Brain microvascular endothelial cell (primary cell): ENCODE results near the gene PHACTR3.

Experiments used
- DNase-seq: peaks from one replicate; pipeline ENCODE4 v3.0.0-alpha.2; 2020
- H3K27ac ChIP-seq: fragments of 250-450 bp; sonication (Bioruptor Pico); 2 replicates; pipeline ENCODE4 v1.5.1; 2020; ENCODE audit warnings: mild to moderate bottlenecking, moderate library complexity
- H3K27me3 ChIP-seq: fragments of 250-450 bp; sonication (Bioruptor Pico); replicated peaks from 2 replicates; pipeline ENCODE4 v1.5.1; 2020; ENCODE audit warnings: mild to moderate bottlenecking
- H3K36me3 ChIP-seq: fragments of 250-450 bp; sonication (Bioruptor Pico); replicated peaks from 2 replicates; pipeline ENCODE4 v1.5.1; 2020; ENCODE audit warnings: mild to moderate bottlenecking
- H3K4me3 ChIP-seq: 2 replicates; pipeline ENCODE4 v1.5.1; 2011; ENCODE audit warnings: low read depth, mild to moderate bottlenecking, control low read depth, low read length, moderate library complexity
- CTCF ChIP-seq: IDR thresholded peaks from 2 replicates; pipeline ENCODE4 v1.5.1; 2011; ENCODE audit warnings: low read depth, mild to moderate bottlenecking, moderate library complexity, low read length, control low read depth, inconsistent platforms; ENCODE audit errors: missing control alignments
- in situ Hi-C: cut with HindIII; loops from 2 replicates; pipeline ENCODE4 v1.10.0; 2017; ENCODE audit warnings: low sequenced_read_pairs, low pct_ligation_motif_present

Gene PHACTR3

DNA sequence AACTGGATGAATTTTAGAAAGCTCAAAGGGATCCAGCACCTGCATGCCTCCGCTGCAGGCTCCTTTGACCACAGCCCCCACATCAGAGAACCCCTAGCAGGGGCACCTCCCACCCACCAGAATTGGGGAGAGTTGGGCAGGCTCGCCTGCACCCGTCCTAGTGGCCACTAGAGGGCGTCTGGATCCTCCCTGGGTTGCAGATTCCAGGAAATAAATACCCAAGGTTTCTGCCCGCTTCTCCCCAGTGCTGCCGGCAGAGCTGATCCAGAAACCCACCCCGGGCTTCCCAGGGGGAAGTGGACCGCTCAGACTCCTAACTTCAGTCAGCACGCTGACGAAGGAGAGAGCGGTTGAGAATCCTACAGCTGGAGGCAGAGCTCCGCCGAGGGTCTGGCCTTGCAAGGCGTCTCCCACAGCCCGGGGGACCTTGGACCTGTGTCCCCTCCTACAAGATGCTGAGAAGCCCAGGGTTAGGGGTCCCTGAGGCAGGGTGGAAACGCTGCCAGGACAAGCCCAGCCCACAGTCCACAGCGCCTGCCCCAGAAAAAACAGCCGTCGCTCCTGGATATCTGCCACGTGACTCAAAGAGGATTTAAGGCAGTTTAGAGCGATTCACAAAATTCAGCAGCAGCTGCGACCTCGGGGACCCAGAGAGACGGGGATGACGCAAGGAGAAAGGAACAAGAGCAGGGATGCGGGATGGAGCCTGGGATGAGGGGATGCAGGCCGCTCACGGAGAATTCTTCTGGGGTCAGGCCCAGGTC lies 32.6 kb upstream of the PHACTR3 start:
- Histone ChIP-seq H3K36me3 (no peaks in the 10 kb centered on the region), H3K27ac (no peak overlapping the region), H3K27me3 (peaks cover 4% of the 10 kb centered on the region), H3K4me3 (peak overlapping the region; percentile 24)
- in situ Hi-C loops, result no loop called here
- peak; percentile 25 for DNase-seq
- peak; percentile 93 for TF ChIP-seq CTCF

DNA sequence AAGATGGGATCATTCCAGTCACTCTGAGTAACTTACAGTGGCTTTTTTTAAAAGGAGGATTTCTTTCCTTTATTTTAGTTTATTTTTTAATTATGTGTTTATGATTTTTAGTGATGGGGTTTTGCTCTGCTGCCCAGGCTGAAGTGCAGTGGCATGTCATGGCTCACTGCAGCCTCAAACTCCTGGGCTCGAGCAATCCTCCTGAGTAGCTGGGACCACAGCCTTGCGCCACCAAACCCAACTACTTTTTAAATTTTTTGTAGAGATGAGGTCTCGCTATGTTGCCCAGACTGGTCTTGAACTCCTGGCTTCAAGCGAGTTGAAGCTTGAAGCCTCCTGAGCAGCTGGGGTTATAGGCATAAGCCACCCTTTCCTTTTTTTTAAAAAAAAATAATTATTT lies 31.8 kb upstream of the PHACTR3 start:
- TF ChIP-seq CTCF, result no peak
- Histone ChIP-seq H3K27me3 (peaks cover 7% of the 10 kb centered on the region), H3K4me3 (no peak overlapping the region), H3K36me3 (no peaks in the 10 kb centered on the region), H3K27ac (no peak overlapping the region)
- DNase-seq, result no peak
- in situ Hi-C loops, result no loop called here

GRCh38 chr20:59573837-59574236 lies 30.5 kb upstream of the PHACTR3 start:
- TF ChIP-seq CTCF, result no peak
- in situ Hi-C loops, result no loop called here
- no peak overlapping the region for H3K27ac ChIP-seq
- H3K27me3 ChIP-seq, result peaks cover 12% of the 10 kb centered on the region
- H3K4me3 ChIP-seq, result no peak overlapping the region
- no peak for DNase-seq
- no peaks in the 10 kb centered on the region for H3K36me3 ChIP-seq

GRCh38 chr20:59574308-59574707 lies 30.0 kb upstream of the PHACTR3 start:
- H3K4me3 ChIP-seq, result no peak overlapping the region
- TF ChIP-seq CTCF, result no peak
- no peak for DNase-seq
- no peak overlapping the region for H3K27ac ChIP-seq
- in situ Hi-C loops, result no loop called here
- H3K36me3 ChIP-seq, result no peaks in the 10 kb centered on the region
- H3K27me3 ChIP-seq, result peaks cover 12% of the 10 kb centered on the region

GRCh38 chr20:59575216-59575615 lies 29.1 kb upstream of the PHACTR3 start:
- Histone ChIP-seq H3K4me3 (no peak overlapping the region), H3K27me3 (peaks cover 12% of the 10 kb centered on the region), H3K36me3 (no peaks in the 10 kb centered on the region), H3K27ac (no peak overlapping the region)
- DNase-seq, result no peak
- no peak for TF ChIP-seq CTCF
- in situ Hi-C loops, result no loop called here

- H3K27me3 ChIP-seq, result peaks cover 12% of the 10 kb centered on the region
- H3K27ac ChIP-seq, result no peak overlapping the region
- H3K36me3 ChIP-seq, result no peaks in the 10 kb centered on the region
- no peak for TF ChIP-seq CTCF
- no peak overlapping the region for H3K4me3 ChIP-seq
- in situ Hi-C loops, result no loop called here
- DNase-seq, result no peak
These were observed 28.7 kb upstream of the PHACTR3 start for GRCh38 chr20:59575653-59576052.
